Mucosa of stomach (tissue), 1 donor: ENCODE measurements around the gene CRISPLD2.

ENCODE experiments used
- H3K27me3 ChIP-seq: one replicate; pipeline ENCODE4 v1.7.0; 2013; ENCODE audit warnings: mild to moderate bottlenecking, low read length; ENCODE audit not compliant: control insufficient read depth, insufficient read depth
- H3K36me3 ChIP-seq: one replicate; pipeline ENCODE4 v1.7.0; 2013; ENCODE audit warnings: low read length; ENCODE audit not compliant: control insufficient read depth, insufficient read depth
- H3K4me1 ChIP-seq: one replicate; pipeline ENCODE4 v1.7.0; 2013; ENCODE audit warnings: mild to moderate bottlenecking, low read length; ENCODE audit not compliant: control insufficient read depth, insufficient read depth
- H3K4me3 ChIP-seq: one replicate; pipeline ENCODE4 v1.7.0; 2013; ENCODE audit warnings: low read length
- H3K9ac ChIP-seq: one replicate; pipeline ENCODE4 v1.7.0; 2013; ENCODE audit warnings: mild to moderate bottlenecking, low read length, moderate library complexity
- H3K9me3 ChIP-seq: one replicate; pipeline ENCODE4 v1.7.0; 2013; ENCODE audit warnings: mild to moderate bottlenecking, low read length, moderate library complexity; ENCODE audit not compliant: control insufficient read depth
- donor health status: Pancreatic carcinoma.

Gene CRISPLD2

GRCh38 chr16:84957792-84958191 lies 138.0 kb downstream of the CRISPLD2 start:
- H3K4me3 ChIP-seq, result no peak overlapping the region
- peaks cover 7% of the 10 kb centered on the region for H3K4me1 ChIP-seq

More at GRCh38 chr16:84957792-84958191, 138.0 kb downstream of the CRISPLD2 start:
- Histone ChIP-seq H3K9me3 (no peaks in the 10 kb centered on the region), H3K9ac (no peak overlapping the region), H3K27me3 (no peaks in the 10 kb centered on the region), H3K36me3 (no peaks in the 10 kb centered on the region)
